GM21529 (cell line): Measurements from ENCODE around the gene G0S2.

ENCODE experiments used
- ATAC-seq: cut with Tn5 transposase; IDR thresholded peaks from one replicate; pipeline ENCODE4 v1.9.1; 2021; ENCODE audit not compliant: unreplicated experiment

Gene G0S2

GRCh38 chr1:209648346-209648745 lies 26.9 kb upstream of the G0S2 start:
- ATAC-seq = no peak

- ATAC-seq = no peak
Observed at GRCh38 chr1:209648931-209649776, 26.1 kb upstream of the G0S2 start.

- no peak for ATAC-seq
Observed at GRCh38 chr1:209650454-209650853, 24.8 kb upstream of the G0S2 start.

GRCh38 chr1:209651138-209651587 lies 24.0 kb upstream of the G0S2 start:
- ATAC-seq = peak; percentile 72

GRCh38 chr1:209652121-209652735 lies 23.0 kb upstream of the G0S2 start, which contains the start of gene LAMB3:
TSS of gene LAMB3 (minus strand) at chr1:209652425. CDS start at chr1:209650944, 1,481 bp downstream.
- ATAC-seq = no peak

GRCh38 chr1:209652873-209653401 lies 22.3 kb upstream of the G0S2 start:
- no peak for ATAC-seq

- ATAC-seq = no peak
Observed at GRCh38 chr1:209653915-209654351, 21.3 kb upstream of the G0S2 start.

- no peak for ATAC-seq
Observed at GRCh38 chr1:209655411-209656231, 19.6 kb upstream of the G0S2 start.

- ATAC-seq = peak; percentile 63
Observed at GRCh38 chr1:209657140-209657879, 17.9 kb upstream of the G0S2 start.

GRCh38 chr1:209657918-209658317 lies 17.3 kb upstream of the G0S2 start:
- no peak for ATAC-seq

GRCh38 chr1:209659909-209660308 lies 15.3 kb upstream of the G0S2 start:
- peak; percentile 74 for ATAC-seq

GRCh38 chr1:209661071-209661470 lies 14.1 kb upstream of the G0S2 start:
- ATAC-seq = no peak

GRCh38 chr1:209662879-209663327 lies 12.3 kb upstream of the G0S2 start:
- no peak for ATAC-seq

GRCh38 chr1:209667103-209667502 lies 8.1 kb upstream of the G0S2 start:
- ATAC-seq = no peak

GRCh38 chr1:209667708-209668107 lies 7.5 kb upstream of the G0S2 start:
- ATAC-seq = no peak

GRCh38 chr1:209670441-209671082 lies 4.7 kb upstream of the G0S2 start:
- ATAC-seq = no peak

- ATAC-seq = peak; percentile 95
Observed at GRCh38 chr1:209672705-209673630, 2.2 kb upstream of the G0S2 start.

GRCh38 chr1:209673631-209674417 lies 1.4 kb upstream of the G0S2 start:
- ATAC-seq = no peak
